Right lobe of liver (tissue), 4 donors: Measurements from ENCODE around the gene TNFRSF19.

Experiments
- POLR2A ChIP-seq: fragments of 450-650 bp; IDR thresholded peaks from one replicate; pipeline ENCODE4 v1.6.1; 2017; ENCODE audit warnings: antibody characterized with exemption, mild to moderate bottlenecking
- TF ChIP-seq, protein P1 (sequence below), 4 donors: fragments of 200-600 bp in 3 of 4; fragments of 450-650 bp in 1 of 4; IDR thresholded peaks; one replicate each; pipeline versions ENCODE4 v1.5.1 to v1.8.0; 2016 to 2022; ENCODE audit warnings: antibody characterized with exemption in 4 of 4, mild to moderate bottlenecking in 2 of 4
- donor health status: DM: no; HTN: no; CAD: no.
- donor health status: DM: no; HTN: no; CAD: no.
- donor health status: DM: no; HTN: yes; CAD: no.

DNA sequence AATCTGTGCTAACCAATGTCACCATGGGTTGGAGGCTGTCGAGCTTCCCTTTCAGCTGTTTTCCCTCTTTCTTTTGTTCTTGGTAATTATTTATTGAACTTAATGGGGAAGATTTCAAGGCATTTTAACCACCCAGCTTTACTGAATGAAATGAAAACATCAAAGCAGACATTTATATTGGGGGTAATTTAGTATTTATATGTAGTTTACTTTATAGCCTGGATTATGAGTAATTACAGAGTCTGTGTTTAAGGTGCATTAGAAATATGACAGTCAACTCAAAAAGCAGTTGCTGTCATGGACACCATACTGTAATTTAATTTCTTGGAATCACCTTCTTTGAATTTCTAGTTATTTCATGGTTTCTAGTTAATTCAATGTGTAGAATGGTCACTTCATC is 42.0 kb downstream of the TNFRSF19 start:
- TF ChIP-seq, protein P1, sequence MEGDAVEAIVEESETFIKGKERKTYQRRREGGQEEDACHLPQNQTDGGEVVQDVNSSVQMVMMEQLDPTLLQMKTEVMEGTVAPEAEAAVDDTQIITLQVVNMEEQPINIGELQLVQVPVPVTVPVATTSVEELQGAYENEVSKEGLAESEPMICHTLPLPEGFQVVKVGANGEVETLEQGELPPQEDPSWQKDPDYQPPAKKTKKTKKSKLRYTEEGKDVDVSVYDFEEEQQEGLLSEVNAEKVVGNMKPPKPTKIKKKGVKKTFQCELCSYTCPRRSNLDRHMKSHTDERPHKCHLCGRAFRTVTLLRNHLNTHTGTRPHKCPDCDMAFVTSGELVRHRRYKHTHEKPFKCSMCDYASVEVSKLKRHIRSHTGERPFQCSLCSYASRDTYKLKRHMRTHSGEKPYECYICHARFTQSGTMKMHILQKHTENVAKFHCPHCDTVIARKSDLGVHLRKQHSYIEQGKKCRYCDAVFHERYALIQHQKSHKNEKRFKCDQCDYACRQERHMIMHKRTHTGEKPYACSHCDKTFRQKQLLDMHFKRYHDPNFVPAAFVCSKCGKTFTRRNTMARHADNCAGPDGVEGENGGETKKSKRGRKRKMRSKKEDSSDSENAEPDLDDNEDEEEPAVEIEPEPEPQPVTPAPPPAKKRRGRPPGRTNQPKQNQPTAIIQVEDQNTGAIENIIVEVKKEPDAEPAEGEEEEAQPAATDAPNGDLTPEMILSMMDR (IDR thresholded peaks at IDR 0.05), result no peak
- TF ChIP-seq POLR2A, result no peak
